AG09309 (cell line): ENCODE results near the gene IL15RA.

Experiments used
- DNase-seq: peaks from one replicate; pipeline ENCODE4 v3.0.0-alpha.2; 2010; ENCODE audit warnings: low read depth
- H3K4me3 ChIP-seq: 2 replicates; pipeline ENCODE4 v1.5.1; 2011; ENCODE audit warnings: mild to moderate bottlenecking, low read depth, low read length, moderate library complexity; ENCODE audit not compliant: control insufficient read depth
- TF ChIP-seq, protein P1 (sequence below): IDR thresholded peaks from 2 replicates; pipeline ENCODE4 v1.5.1; 2011; ENCODE audit warnings: mild to moderate bottlenecking, low read depth, low read length, inconsistent platforms; ENCODE audit not compliant: insufficient read depth, control insufficient read depth; ENCODE audit errors: missing control alignments

Gene IL15RA

DNA sequence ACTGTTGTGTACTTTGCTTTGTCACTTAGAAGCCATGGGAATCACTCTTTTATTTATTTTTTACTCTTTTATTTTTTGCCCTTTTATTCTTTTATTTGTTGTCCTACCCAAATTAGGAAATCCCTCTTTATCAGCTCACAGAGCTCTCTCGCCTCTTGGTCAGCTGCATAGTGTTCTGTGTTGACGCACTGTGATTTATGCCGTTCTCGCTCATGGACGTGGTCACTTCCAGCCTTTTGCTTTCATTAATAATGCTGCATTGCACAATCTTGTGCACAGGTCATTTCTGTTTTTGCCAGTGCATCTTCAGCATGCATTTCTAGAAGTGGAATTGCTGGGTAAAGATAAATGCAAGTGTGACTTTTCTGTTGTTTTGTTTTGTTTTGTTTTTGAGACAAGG is 45.0 kb downstream of the IL15RA start:
- TF ChIP-seq, protein P1, sequence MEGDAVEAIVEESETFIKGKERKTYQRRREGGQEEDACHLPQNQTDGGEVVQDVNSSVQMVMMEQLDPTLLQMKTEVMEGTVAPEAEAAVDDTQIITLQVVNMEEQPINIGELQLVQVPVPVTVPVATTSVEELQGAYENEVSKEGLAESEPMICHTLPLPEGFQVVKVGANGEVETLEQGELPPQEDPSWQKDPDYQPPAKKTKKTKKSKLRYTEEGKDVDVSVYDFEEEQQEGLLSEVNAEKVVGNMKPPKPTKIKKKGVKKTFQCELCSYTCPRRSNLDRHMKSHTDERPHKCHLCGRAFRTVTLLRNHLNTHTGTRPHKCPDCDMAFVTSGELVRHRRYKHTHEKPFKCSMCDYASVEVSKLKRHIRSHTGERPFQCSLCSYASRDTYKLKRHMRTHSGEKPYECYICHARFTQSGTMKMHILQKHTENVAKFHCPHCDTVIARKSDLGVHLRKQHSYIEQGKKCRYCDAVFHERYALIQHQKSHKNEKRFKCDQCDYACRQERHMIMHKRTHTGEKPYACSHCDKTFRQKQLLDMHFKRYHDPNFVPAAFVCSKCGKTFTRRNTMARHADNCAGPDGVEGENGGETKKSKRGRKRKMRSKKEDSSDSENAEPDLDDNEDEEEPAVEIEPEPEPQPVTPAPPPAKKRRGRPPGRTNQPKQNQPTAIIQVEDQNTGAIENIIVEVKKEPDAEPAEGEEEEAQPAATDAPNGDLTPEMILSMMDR, result no peak
- H3K4me3 ChIP-seq, result no peak overlapping the region
- no peak for DNase-seq

DNA sequence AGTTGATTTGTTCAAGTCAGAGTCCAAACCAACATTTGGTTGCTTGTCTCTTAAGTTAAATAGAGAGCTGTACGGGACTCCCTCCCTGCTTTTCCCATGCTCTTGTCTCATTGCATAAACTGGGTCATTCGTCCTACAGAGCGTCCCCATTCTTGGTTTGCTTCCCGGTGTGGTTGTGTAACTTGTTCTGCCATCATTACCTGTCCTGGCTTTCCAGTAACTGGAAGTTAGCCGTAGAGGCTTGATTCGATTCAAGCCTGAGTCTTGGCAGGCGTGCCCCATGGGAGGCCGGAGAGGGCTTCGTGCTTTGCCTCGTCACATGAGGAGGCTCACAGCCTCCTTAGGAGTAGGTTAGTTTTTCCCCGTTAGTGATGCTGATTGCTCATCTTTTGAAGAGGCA is 47.1 kb downstream of the IL15RA start:
- no peak overlapping the region for H3K4me3 ChIP-seq
- DNase-seq, result no peak
- TF ChIP-seq, protein P1, result no peak

DNA sequence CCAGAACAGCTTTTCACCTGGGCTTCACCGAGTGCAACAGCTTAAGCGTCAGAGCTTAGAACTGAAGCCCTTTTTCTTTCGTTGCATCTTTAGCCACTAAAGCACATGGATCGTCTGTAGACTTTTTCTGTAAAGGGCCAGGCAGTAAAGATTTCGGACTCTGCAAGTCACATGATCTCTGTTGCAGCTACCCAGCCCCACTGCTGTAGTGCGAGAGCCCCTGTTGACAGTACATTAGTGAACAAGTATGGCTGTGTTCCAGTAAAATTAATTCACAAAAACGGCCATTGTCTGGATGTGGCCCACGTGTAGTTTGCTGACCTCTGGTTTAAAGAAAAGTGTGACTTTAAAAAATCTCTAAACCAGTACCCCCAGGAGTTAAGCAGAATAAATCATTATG is 47.9 kb downstream of the IL15RA start:
- H3K4me3 ChIP-seq, result no peak overlapping the region
- TF ChIP-seq, protein P1, result no peak
- DNase-seq, result no peak

DNA sequence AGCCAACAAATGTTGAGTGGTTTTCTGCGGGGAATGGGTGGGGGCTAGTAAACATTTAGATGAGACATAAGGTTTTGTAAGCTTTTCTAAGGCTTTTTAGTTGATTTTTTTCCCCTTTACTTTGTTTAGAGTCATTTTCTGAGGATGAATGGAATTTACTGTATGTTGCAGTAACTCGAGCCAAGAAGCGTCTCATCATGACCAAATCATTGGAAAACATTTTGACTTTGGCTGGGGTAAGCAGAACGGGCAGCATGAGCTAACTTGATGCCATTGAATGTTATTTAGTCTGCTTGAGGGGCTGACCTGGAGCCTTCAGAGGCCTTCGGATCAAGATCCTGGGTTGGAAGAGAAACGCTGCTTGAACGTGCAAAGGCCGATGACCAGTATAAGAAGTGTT is 50.0 kb downstream of the IL15RA start:
- no peak overlapping the region for H3K4me3 ChIP-seq
- DNase-seq, result no peak
- TF ChIP-seq, protein P1, result no peak

DNA sequence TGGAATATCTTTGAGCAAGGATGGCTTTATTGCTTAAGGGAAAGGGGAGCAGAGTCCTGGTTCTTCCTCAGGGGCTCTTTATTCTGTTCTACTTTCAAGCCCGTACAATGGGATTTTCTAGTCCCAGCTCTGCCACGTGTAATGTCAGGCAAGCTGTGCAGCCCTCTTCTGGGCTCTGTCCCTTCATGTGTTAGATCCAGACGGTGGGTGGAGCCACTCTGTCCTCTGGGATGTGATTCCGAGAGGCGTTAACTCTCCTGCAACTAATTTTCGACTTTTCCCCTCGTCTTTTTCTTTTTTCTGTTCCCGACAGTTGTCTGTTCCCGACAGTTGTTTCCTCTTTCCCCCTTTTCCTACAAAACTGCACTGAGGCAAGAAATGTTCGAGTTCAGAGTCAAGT is 52.5 kb downstream of the IL15RA start:
- TF ChIP-seq, protein P1, result no peak
- DNase-seq, result no peak

DNA sequence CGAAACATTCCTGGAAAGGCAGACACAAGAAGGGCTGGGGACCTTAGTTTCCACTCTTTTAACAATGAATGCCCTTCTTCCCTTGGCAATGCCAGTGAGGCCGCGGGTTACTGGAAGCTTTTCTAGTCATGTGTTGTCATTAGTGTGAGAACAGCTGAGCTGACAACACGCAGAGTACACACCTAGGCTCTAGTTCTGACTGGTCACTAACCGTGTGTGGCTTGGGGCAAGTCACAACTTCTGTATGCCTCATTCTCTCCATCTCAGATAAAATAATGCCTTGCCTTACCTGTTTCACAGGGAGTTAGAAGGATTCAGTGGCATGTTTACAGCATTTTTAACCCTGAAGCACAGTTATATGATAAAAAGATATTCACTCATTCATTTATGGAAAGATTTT is 55.6 kb downstream of the IL15RA start:
- TF ChIP-seq, protein P1, result no peak
- no peak for DNase-seq
- H3K4me3 ChIP-seq, result no peak overlapping the region

More for the DNA sequence above, 52.5 kb downstream of the IL15RA start:
- H3K4me3 ChIP-seq, result no peak overlapping the region

- DNase-seq, result no peak
- TF ChIP-seq, protein P1, result no peak
- H3K4me3 ChIP-seq, result no peak overlapping the region
Measured at GRCh38 chr10:5919568-5919967, 57.8 kb downstream of the IL15RA start.
